Measurements from ENCODE around the gene GALNT2. TPM values are rescaled to one million over a fixed set of nuclear protein-coding genes. Genes with fewer than 3 reads are reported as not detected.
A peak's percentile ranks its signal among the peaks of the same experiment; 100 is the strongest.

GALNT2 gene
- total RNA-seq, 4 donors from 2014 or later: 50.7 to 85.0 (median 71.8) TPM

GRCh38 chr1:230243583-230244353, 176.7 kb downstream of the GALNT2 start:
- ATAC-seq (ENCODE audit: low FRiP score) (no peak), DNase-seq (ENCODE audit: low spot score) (no peak)
- TF ChIP-seq CTCF (IDR thresholded peaks at IDR 0.05): no peak

GRCh38 chr1:230246551-230246950, 179.5 kb downstream of the GALNT2 start:
- DNase-seq (ENCODE audit: low spot score) (no peak), ATAC-seq (ENCODE audit: low FRiP score) (no peak)
- TF ChIP-seq CTCF (IDR thresholded peaks at IDR 0.05): no peak

- ATAC-seq (ENCODE audit: low FRiP score): no peak
- no peak for TF ChIP-seq CTCF (IDR thresholded peaks at IDR 0.05)
- no peak for DNase-seq (ENCODE audit: low spot score)
Measured at GRCh38 chr1:230248016-230248888, 181.2 kb downstream of the GALNT2 start.

GRCh38 chr1:230248889-230249270, 181.8 kb downstream of the GALNT2 start:
- ATAC-seq (ENCODE audit: low FRiP score): peak; percentile 67
- TF ChIP-seq CTCF (IDR thresholded peaks at IDR 0.05): no peak
- no peak for DNase-seq (ENCODE audit: low spot score)

GRCh38 chr1:230249695-230250480, 182.8 kb downstream of the GALNT2 start:
- TF ChIP-seq CTCF (IDR thresholded peaks at IDR 0.05): no peak
- DNase-seq (ENCODE audit: low spot score) (no peak), ATAC-seq (ENCODE audit: low FRiP score) (no peak)

GRCh38 chr1:230250666-230251065, 183.6 kb downstream of the GALNT2 start:
- no peak for TF ChIP-seq CTCF (IDR thresholded peaks at IDR 0.05)
- no peak for DNase-seq (ENCODE audit: low spot score)
- no peak for ATAC-seq (ENCODE audit: low FRiP score)

All from omental fat pad (tissue), 4 donors.